Lower leg skin (tissue), 3 donors: ENCODE measurements around the gene KNSTRN.

Experiments
- POLR2A ChIP-seq, 2 donors: fragments of 450-650 bp; IDR thresholded peaks; one replicate each; pipeline ENCODE4 v1.6.1; 2016 to 2017; ENCODE audit warnings: antibody characterized with exemption in 2 of 2, mild to moderate bottlenecking in 1 of 2, moderate library complexity in 1 of 2
- TF ChIP-seq, protein P1 (sequence below), 3 donors: fragments of 450-650 bp; IDR thresholded peaks; one replicate each; pipeline ENCODE4 v1.5.1; 2016; ENCODE audit warnings: antibody characterized with exemption in 3 of 3, mild to moderate bottlenecking in 3 of 3, moderate library complexity in 2 of 3

DNA sequence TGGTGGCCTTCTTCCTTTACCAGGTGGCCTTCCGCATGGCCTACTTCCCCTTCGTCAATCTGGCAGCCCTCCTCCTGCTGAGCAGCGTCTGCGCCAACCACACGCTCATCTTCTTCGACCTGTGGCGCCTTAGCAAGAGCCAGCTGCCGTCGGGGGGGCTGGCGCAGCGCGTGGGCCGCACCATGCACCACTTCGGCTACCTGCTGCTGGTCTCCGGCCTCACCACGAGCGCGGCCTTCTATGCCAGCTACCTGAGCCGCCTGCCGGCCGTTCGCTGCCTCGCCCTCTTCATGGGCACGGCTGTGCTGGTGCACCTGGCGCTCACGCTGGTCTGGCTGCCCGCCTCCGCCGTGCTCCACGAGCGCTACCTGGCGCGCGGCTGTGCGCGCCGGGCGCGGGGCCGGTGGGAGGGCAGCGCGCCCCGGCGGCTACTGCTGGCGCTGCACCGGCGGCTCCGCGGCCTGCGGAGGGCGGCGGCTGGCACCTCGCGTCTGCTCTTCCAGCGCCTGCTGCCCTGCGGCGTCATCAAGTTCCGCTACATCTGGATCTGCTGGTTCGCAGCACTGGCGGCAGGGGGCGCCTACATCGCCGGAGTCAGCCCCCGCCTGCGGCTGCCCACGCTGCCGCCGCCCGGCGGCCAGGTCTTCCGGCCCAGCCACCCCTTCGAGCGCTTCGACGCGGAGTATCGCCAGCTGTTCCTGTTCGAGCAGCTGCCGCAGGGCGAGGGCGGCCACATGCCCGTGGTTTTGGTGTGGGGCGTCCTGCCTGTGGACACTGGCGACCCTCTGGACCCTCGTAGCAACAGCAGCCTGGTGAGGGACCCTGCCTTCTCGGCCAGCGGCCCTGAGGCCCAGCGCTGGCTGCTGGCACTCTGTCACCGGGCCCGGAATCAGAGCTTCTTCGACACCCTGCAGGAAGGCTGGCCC lies 14.6 kb upstream of the KNSTRN start:
- TF ChIP-seq, protein P1, sequence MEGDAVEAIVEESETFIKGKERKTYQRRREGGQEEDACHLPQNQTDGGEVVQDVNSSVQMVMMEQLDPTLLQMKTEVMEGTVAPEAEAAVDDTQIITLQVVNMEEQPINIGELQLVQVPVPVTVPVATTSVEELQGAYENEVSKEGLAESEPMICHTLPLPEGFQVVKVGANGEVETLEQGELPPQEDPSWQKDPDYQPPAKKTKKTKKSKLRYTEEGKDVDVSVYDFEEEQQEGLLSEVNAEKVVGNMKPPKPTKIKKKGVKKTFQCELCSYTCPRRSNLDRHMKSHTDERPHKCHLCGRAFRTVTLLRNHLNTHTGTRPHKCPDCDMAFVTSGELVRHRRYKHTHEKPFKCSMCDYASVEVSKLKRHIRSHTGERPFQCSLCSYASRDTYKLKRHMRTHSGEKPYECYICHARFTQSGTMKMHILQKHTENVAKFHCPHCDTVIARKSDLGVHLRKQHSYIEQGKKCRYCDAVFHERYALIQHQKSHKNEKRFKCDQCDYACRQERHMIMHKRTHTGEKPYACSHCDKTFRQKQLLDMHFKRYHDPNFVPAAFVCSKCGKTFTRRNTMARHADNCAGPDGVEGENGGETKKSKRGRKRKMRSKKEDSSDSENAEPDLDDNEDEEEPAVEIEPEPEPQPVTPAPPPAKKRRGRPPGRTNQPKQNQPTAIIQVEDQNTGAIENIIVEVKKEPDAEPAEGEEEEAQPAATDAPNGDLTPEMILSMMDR (IDR thresholded peaks at IDR 0.05) = peak in 1 of 3 donors; percentile 30
- no peak for TF ChIP-seq POLR2A (IDR thresholded peaks at IDR 0.05)
